ENCODE results near the gene ZNF384. TPM values are rescaled to one million over a fixed set of nuclear protein-coding genes. Genes with fewer than 3 reads are reported as not detected.

ZNF384 gene
- total and polyA plus RNA-seq, 2 of the 8 experiments (the other 6 are each of a cell fraction or from before 2014, with no cell fraction given): 59.0 to 59.6 TPM

DNA sequence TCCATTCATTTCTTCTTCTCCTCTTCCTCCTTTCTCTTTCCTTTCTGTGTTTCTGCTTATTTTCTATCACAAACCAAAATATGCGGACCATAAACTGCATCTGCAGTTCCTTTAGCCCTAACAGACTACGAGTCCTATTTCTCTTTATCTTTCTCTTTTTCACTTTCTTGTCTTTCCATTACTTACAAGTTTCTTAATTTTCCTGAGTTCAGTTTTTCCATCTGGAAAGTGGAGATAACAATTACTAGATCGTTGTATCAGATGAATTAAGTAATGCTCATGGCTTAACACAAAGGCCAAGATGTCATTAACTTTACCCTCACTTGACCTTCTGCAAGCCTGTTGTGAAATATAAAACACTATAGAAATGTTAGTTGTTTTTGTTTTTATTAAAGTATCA, 33.7 kb upstream of the ZNF384 start:
- no peak overlapping the region for H2BK20ac ChIP-seq (ENCODE audit: low read length)
- H3K4me1 ChIP-seq (replicated peaks in 1 of 4; ENCODE audit: control insufficient read depth in 3 of 4, insufficient read depth in 4 of 4, low read length in 3 of 4): peaks cover 0 to 2% (median under 1%) of the 10 kb centered on the region in 4 experiments; a peak in 3 of 7 replicates
- H3K4me3 ChIP-seq (ENCODE audit: extremely low read depth in 1 of 4, insufficient read depth in 2 of 4, low read depth in 3 of 4, low read length in 4 of 4): peak overlapping the region in 1 of 4 experiments; percentile 80; a peak in 2 of 8 replicates
- no peak for DNase-seq (ENCODE audit: low read depth in 1 of 2, low spot score in 2 of 2)
- H3K23me2 ChIP-seq (ENCODE audit: low read depth, low read length): peaks cover 8% of the 10 kb centered on the region
- CTCF ChIA-PET (ENCODE audit: partially characterized antibody): interaction anchor here (1.0 to 2.6 kb wide), 9 partner anchors 13 to 158 kb away, joined by 3 to 13 read pairs (median 7); partner anchors contain the start of gene MLF2
- H3K9me3 ChIP-seq (ENCODE audit: insufficient read depth in 2 of 2, low read depth in 1 of 2, low read length in 1 of 2): no peaks in the 10 kb centered on the region
- no peak overlapping the region for H3K18ac ChIP-seq (ENCODE audit: extremely low read depth, low read length)
- H3K9ac ChIP-seq (replicated peaks in 1 of 4; ENCODE audit: extremely low read depth in 1 of 4, low read depth in 3 of 4, low read length in 3 of 4): no peak overlapping the region
- H3K14ac ChIP-seq (ENCODE audit: insufficient read length): no peak overlapping the region
- peaks cover 0 to 2% (median 0%) of the 10 kb centered on the region in 4 experiments; a peak in 3 of 8 replicates for H3K36me3 ChIP-seq (ENCODE audit: control insufficient read depth in 2 of 4, insufficient read depth in 4 of 4, low read length in 3 of 4)
- H3K27me3 ChIP-seq (replicated peaks in 1 of 4; ENCODE audit: control insufficient read depth in 3 of 4, extremely low read depth in 1 of 4, insufficient read depth in 3 of 4, low read length in 3 of 4): no peaks in the 10 kb centered on the region; a peak in 2 of 7 replicates
- H3K4ac ChIP-seq (replicated peaks; ENCODE audit: insufficient read length, low read depth, low read length): no peak overlapping the region
- no peak overlapping the region for H2AK5ac ChIP-seq (ENCODE audit: low read depth, low read length)
- H3K23ac ChIP-seq (ENCODE audit: insufficient read length): no peak overlapping the region
- no peak overlapping the region for H3K27ac ChIP-seq (ENCODE audit: low read depth, low read length)
- no peak overlapping the region for H2BK120ac ChIP-seq (replicated peaks; ENCODE audit: low read depth, low read length)
- no peak for TF ChIP-seq SIN3A (conservative IDR thresholded peaks at IDR 0.05 in 1 of 2, IDR thresholded peaks at IDR 0.05 in 1 of 2; ENCODE audit: low read depth in 1 of 2, low read length in 2 of 2)
- TF ChIP-seq, protein P1, sequence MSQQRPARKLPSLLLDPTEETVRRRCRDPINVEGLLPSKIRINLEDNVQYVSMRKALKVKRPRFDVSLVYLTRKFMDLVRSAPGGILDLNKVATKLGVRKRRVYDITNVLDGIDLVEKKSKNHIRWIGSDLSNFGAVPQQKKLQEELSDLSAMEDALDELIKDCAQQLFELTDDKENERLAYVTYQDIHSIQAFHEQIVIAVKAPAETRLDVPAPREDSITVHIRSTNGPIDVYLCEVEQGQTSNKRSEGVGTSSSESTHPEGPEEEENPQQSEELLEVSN (IDR thresholded peaks at IDR 0.05): no peak
- TF ChIP-seq SRF (IDR thresholded peaks at IDR 0.05; ENCODE audit: low read depth, low read length): no peak
- peak overlapping the region; percentile 74 for H4K91ac ChIP-seq (replicated peaks; ENCODE audit: insufficient read length, low read length)
- H3K79me2 ChIP-seq (ENCODE audit: control insufficient read depth in 1 of 2, insufficient read depth in 2 of 2, low read length in 2 of 2): peaks cover 0 to 3% of the 10 kb centered on the region in 2 experiments; a peak in 1 of 4 replicates
- no peak overlapping the region for H2BK12ac ChIP-seq (ENCODE audit: low read depth, low read length)
- 87% methylated on average over 3 of the region's 3 CpGs; no CpG with 5 or more reads in 1 of the 2 experiments for WGBS, 2 experiments (ENCODE audit: extremely low coverage in 1 of 2, insufficient coverage in 1 of 2, insufficient read length in 1 of 2, insufficient replicate concordance in 2 of 2, low coverage in 1 of 2, low lambda C conversion rate in 2 of 2, missing lambda C conversion rate in 1 of 2)
- no peak overlapping the region for H4K8ac ChIP-seq (ENCODE audit: extremely low read depth, insufficient read depth, low read length)
- FAIRE-seq: no peak
- H2BK5ac ChIP-seq (ENCODE audit: low read depth, low read length): no peak overlapping the region
- POLR2A ChIA-PET (ENCODE audit: partially characterized antibody): interaction anchor here (0.8 to 4.8 kb wide), 5 partner anchors 30 to 130 kb away, joined by 3 to 25 read pairs (median 5); partner anchors contain the start of genes MLF2, USP5 and ZNF384
- H4K20me1 ChIP-seq (replicated peaks in 1 of 2; ENCODE audit: control insufficient read depth in 1 of 2, insufficient read depth in 2 of 2, low read length in 2 of 2): no peaks in the 10 kb centered on the region
- H2AFZ ChIP-seq (ENCODE audit: low read length): no peak overlapping the region
- no peak overlapping the region for H4K5ac ChIP-seq (ENCODE audit: insufficient read length, low read depth, low read length)
- no peak overlapping the region for H2BK15ac ChIP-seq (ENCODE audit: low read length)
- H3K4me2 ChIP-seq (ENCODE audit: insufficient read depth in 1 of 2, low read depth in 2 of 2, low read length in 2 of 2): peak overlapping the region; percentile 79; a peak in 2 of 4 replicates
- no peaks in the 10 kb centered on the region; the same call in 1 of the 2 replicates for H3K79me1 ChIP-seq (ENCODE audit: low read depth, low read length)
- H3K56ac ChIP-seq (replicated peaks; ENCODE audit: insufficient read length, low read depth, low read length): no peak overlapping the region

All from H1 (cell line).